HepG2 (cell line): Measurements from ENCODE around the gene DIP2C. TPM values are rescaled to one million over a fixed set of nuclear protein-coding genes. Genes with fewer than 3 reads are reported as not detected.

ENCODE experiments used
- DNMT1 ChIP-seq: sonication (generic); formaldehyde crosslinking; IDR thresholded peaks from 2 replicates; pipeline ENCODE4 v1.5.1; 2020; ENCODE audit warnings: mild to moderate bottlenecking, missing genetic modification reagents
- FOXO1 ChIP-seq: sonication (generic); formaldehyde crosslinking; IDR thresholded peaks from 2 replicates; pipeline ENCODE4 v1.4.0; 2020; ENCODE audit warnings: missing genetic modification reagents
- HMG20A ChIP-seq: IDR thresholded peaks from 2 replicates; pipeline ENCODE4 v1.6.1; 2016; ENCODE audit warnings: borderline replicate concordance
- HNRNPUL1 ChIP-seq: fragments of 200-400 bp; formaldehyde crosslinking; IDR thresholded peaks from 2 replicates; pipeline ENCODE4 v1.6.1; 2017; ENCODE audit warnings: low read depth, mild to moderate bottlenecking, low read length, moderate library complexity
- MTERF4 ChIP-seq: sonication (generic); formaldehyde crosslinking; IDR thresholded peaks from 2 replicates; pipeline ENCODE4 v1.8.0; 2023; ENCODE audit warnings: mild to moderate bottlenecking, missing genetic modification reagents
- SOX6 ChIP-seq, 2 experiments: fragments of 450-650 bp in 1 of 2; sonication (generic) in 1 of 2; formaldehyde crosslinking in 1 of 2; IDR thresholded peaks; 2 replicates each; pipeline versions ENCODE4 v1.4.0 to v1.6.1; 2017 to 2020; ENCODE audit warnings: antibody characterized with exemption in 1 of 2, mild to moderate bottlenecking in 1 of 2, missing genetic modification reagents in 1 of 2
- SRSF9 ChIP-seq: fragments of 200-400 bp; formaldehyde crosslinking; IDR thresholded peaks from 2 replicates; pipeline ENCODE4 v1.6.1; 2018; ENCODE audit warnings: borderline replicate concordance, mild to moderate bottlenecking, low read depth, low read length; ENCODE audit not compliant: insufficient read depth, poor library complexity, severe bottlenecking
- TBP ChIP-seq: sonication (generic); formaldehyde crosslinking; IDR thresholded peaks from 2 replicates; pipeline ENCODE4 v1.5.0; 2020; ENCODE audit warnings: missing genetic modification reagents
- TBX2 ChIP-seq: sonication (generic); formaldehyde crosslinking; IDR thresholded peaks from 2 replicates; pipeline ENCODE4 v1.5.0; 2020; ENCODE audit warnings: missing genetic modification reagents, mild to moderate bottlenecking, borderline replicate concordance
- ZBTB44 ChIP-seq: sonication (generic); formaldehyde crosslinking; IDR thresholded peaks from 2 replicates; pipeline ENCODE4 v1.4.0; 2020; ENCODE audit warnings: missing genetic modification reagents
- ZNF292 ChIP-seq: sonication (generic); formaldehyde crosslinking; IDR thresholded peaks from 2 replicates; pipeline ENCODE4 v1.8.1; 2022; ENCODE audit warnings: mild to moderate bottlenecking, low read depth, missing genetic modification reagents, borderline replicate concordance
- ZNF558 ChIP-seq: sonication (generic); formaldehyde crosslinking; IDR thresholded peaks from 2 replicates; pipeline ENCODE4 v1.9.0; 2022; ENCODE audit warnings: mild to moderate bottlenecking, missing genetic modification reagents, borderline replicate concordance
- ZNF652 ChIP-seq: IDR thresholded peaks from 2 replicates; pipeline ENCODE4 v1.6.1; 2016; ENCODE audit warnings: low read depth, borderline replicate concordance
- ZNF687 ChIP-seq: sonication (generic); formaldehyde crosslinking; IDR thresholded peaks from 2 replicates; pipeline ENCODE4 v1.5.1; 2020; ENCODE audit warnings: mild to moderate bottlenecking, missing genetic modification reagents, moderate library complexity
- polyA plus RNA-seq, 8 experiments: library from polyadenylated mRNA; depleted of rRNA in 3 of 8; stranded (reverse) in 7 of 8; unstranded in 1 of 8; fragments of >200 nt; fragmentation: Illumina TruSeq in 4 of 8; extraction: Trizol in 4 of 8; gene quantifications; 2 replicates each; pipeline versions ENCODE4 v1.2.1 to v1.2.3, GENCODE V29; 2011 to 2016; ENCODE audit warnings: low read depth in 4 of 8, missing spikeins in 1 of 8, mixed read lengths in 1 of 8; ENCODE audit not compliant: insufficient read depth in 1 of 8
- total RNA-seq, 5 experiments: library from RNA; depleted of rRNA; stranded (reverse); fragments of >200 nt; fragmentation: Illumina TruSeq; extraction: Trizol; gene quantifications; 2 replicates each; pipeline ENCODE4 v1.2.3, GENCODE V29; 2016; ENCODE audit warnings: low read depth in 1 of 5
- TF ChIP-seq, protein P1 (sequence below): sonication (generic); formaldehyde crosslinking; IDR thresholded peaks from 2 replicates; pipeline ENCODE4 v1.4.0; 2020; ENCODE audit warnings: missing genetic modification reagents
- TF ChIP-seq, protein P2 (sequence below): sonication (generic); formaldehyde crosslinking; IDR thresholded peaks from 2 replicates; pipeline ENCODE4 v1.8.0; 2022; ENCODE audit warnings: mild to moderate bottlenecking, missing genetic modification reagents, moderate library complexity

Gene DIP2C
- total and polyA plus RNA-seq, 2 of the 13 experiments (the other 11 are each of a cell fraction or from before 2014, with no cell fraction given), result 2.2 to 2.7 TPM

DNA sequence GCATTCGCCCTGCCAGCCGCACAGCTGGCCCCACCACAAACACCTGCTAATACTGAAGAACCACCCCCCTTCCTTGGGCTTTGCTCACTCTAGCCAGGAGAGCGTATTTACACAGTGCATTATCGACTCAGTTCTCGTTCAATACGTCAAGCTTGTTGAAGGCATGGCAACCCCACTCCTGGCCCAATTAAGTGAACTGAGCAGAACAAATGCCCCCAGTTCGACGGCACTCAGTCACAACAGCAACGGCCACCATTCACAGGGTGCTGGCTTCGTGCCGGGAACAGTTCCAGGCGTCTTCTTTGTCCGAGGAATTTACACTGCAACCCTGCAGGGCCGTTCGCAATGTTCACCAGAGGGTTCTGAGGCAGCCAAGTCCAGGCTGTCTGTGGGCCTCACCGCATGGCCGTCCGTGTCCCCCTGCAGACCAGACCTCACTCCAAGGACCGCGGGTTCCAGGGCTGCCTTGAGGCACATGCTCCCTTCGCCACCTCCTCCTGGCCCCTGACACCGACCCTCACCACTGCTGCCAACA is 175.3 kb downstream of the DIP2C start (continued):
- TF ChIP-seq, protein P1, sequence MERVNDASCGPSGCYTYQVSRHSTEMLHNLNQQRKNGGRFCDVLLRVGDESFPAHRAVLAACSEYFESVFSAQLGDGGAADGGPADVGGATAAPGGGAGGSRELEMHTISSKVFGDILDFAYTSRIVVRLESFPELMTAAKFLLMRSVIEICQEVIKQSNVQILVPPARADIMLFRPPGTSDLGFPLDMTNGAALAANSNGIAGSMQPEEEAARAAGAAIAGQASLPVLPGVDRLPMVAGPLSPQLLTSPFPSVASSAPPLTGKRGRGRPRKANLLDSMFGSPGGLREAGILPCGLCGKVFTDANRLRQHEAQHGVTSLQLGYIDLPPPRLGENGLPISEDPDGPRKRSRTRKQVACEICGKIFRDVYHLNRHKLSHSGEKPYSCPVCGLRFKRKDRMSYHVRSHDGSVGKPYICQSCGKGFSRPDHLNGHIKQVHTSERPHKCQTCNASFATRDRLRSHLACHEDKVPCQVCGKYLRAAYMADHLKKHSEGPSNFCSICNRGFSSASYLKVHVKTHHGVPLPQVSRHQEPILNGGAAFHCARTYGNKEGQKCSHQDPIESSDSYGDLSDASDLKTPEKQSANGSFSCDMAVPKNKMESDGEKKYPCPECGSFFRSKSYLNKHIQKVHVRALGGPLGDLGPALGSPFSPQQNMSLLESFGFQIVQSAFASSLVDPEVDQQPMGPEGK (CRISPR knock-in tag), result peak; percentile 60; the same call in 1 of the 2 replicates
- TF ChIP-seq ZNF292 (CRISPR knock-in tag) (peak; percentile 50; the same call in 1 of the 2 replicates), DNMT1 (CRISPR knock-in tag) (no peak), HNRNPUL1 (no peak), MTERF4 (CRISPR knock-in tag) (peak; percentile 59; the same call in 1 of the 2 replicates), TBX2 (peak; percentile 59), ZNF558 (CRISPR knock-in tag) (no peak), SOX6 (IDR thresholded peaks at IDR 0.05) (no peak), SOX6 (CRISPR knock-in tag; IDR thresholded peaks at IDR 0.05) (0 out of 2 replicates have a peak, but pooled peaks have one; percentile 23), FOXO1 (CRISPR knock-in tag) (0 out of 2 replicates have a peak, but pooled peaks have one; percentile 21), SRSF9 (no peak), ZBTB44 (no peak), HMG20A (no peak), TBP (CRISPR knock-in tag) (no peak), ZNF687 (CRISPR knock-in tag) (peak; percentile 73), ZNF652 (no peak)
- TF ChIP-seq, protein P2, sequence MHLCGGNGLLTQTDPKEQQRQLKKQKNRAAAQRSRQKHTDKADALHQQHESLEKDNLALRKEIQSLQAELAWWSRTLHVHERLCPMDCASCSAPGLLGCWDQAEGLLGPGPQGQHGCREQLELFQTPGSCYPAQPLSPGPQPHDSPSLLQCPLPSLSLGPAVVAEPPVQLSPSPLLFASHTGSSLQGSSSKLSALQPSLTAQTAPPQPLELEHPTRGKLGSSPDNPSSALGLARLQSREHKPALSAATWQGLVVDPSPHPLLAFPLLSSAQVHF (CRISPR knock-in tag), result 0 out of 2 replicates have a peak, but pooled peaks have one; percentile 36
